Measurements from ENCODE around the gene RAB37.

The RAB37 gene

GRCh38 chr17:74745548-74746177 lies 8.6 kb downstream of the RAB37 start:
- no peak for FAIRE-seq
- TF ChIP-seq POLR2A (IDR thresholded peaks at IDR 0.05; ENCODE audit: low read depth, low read length), result no peak
- no peak for DNase-seq (ENCODE audit: insufficient read length, low spot score)

- TF ChIP-seq POLR2A (IDR thresholded peaks at IDR 0.05; ENCODE audit: low read depth, low read length), result no peak
- no peak for DNase-seq (ENCODE audit: insufficient read length, low spot score)
- no peak for FAIRE-seq
These were observed 9.3 kb downstream of the RAB37 start for GRCh38 chr17:74746376-74746775.

GRCh38 chr17:74746922-74747321 lies 9.9 kb downstream of the RAB37 start:
- FAIRE-seq, result no peak
- no peak for TF ChIP-seq POLR2A (IDR thresholded peaks at IDR 0.05; ENCODE audit: low read depth, low read length)
- no peak for DNase-seq (ENCODE audit: insufficient read length, low spot score)

GRCh38 chr17:74748279-74748528 lies 11.1 kb downstream of the RAB37 start:
- DNase-seq (ENCODE audit: insufficient read length, low spot score), result peak; percentile 98
- FAIRE-seq, result no peak
- TF ChIP-seq POLR2A (IDR thresholded peaks at IDR 0.05; ENCODE audit: low read depth, low read length), result no peak

GRCh38 chr17:74748529-74749278 lies 11.6 kb downstream of the RAB37 start, which contains the start of gene NHERF1:
TSS of gene NHERF1 (plus strand) at chr17:74748628. CDS start at chr17:74748847, 219 bp downstream.
- TF ChIP-seq POLR2A (IDR thresholded peaks at IDR 0.05; ENCODE audit: low read depth, low read length), result peak; percentile 99
- FAIRE-seq (no peak), DNase-seq (ENCODE audit: insufficient read length, low spot score) (no peak)

GRCh38 chr17:74749279-74750038 lies 12.4 kb downstream of the RAB37 start:
- DNase-seq (ENCODE audit: insufficient read length, low spot score) (no peak), FAIRE-seq (no peak)
- TF ChIP-seq POLR2A (IDR thresholded peaks at IDR 0.05; ENCODE audit: low read depth, low read length), result peak; percentile 40; the same call in 1 of the 2 replicates

GRCh38 chr17:74750039-74750326 lies 12.9 kb downstream of the RAB37 start:
- FAIRE-seq (no peak), DNase-seq (ENCODE audit: insufficient read length, low spot score) (no peak)
- no peak for TF ChIP-seq POLR2A (IDR thresholded peaks at IDR 0.05; ENCODE audit: low read depth, low read length)

GRCh38 chr17:74750327-74751069 lies 13.4 kb downstream of the RAB37 start:
- FAIRE-seq (no peak), DNase-seq (ENCODE audit: insufficient read length, low spot score) (no peak)
- TF ChIP-seq POLR2A (IDR thresholded peaks at IDR 0.05; ENCODE audit: low read depth, low read length), result no peak

GRCh38 chr17:74752415-74752814 lies 15.4 kb downstream of the RAB37 start:
- no peak for TF ChIP-seq POLR2A (IDR thresholded peaks at IDR 0.05; ENCODE audit: low read depth, low read length)
- FAIRE-seq (no peak), DNase-seq (ENCODE audit: insufficient read length, low spot score) (no peak)

- no peak for TF ChIP-seq POLR2A (IDR thresholded peaks at IDR 0.05; ENCODE audit: low read depth, low read length)
- no peak for FAIRE-seq
These were observed 15.9 kb downstream of the RAB37 start for GRCh38 chr17:74752822-74753401.

GRCh38 chr17:74754832-74755231 lies 17.8 kb downstream of the RAB37 start:
- DNase-seq (ENCODE audit: insufficient read length, low spot score) (no peak), FAIRE-seq (no peak)
- TF ChIP-seq POLR2A (IDR thresholded peaks at IDR 0.05; ENCODE audit: low read depth, low read length), result no peak

More at GRCh38 chr17:74752822-74753401, 15.9 kb downstream of the RAB37 start:
- DNase-seq (ENCODE audit: insufficient read length, low spot score), result no peak

GRCh38 chr17:74755533-74755932 lies 18.5 kb downstream of the RAB37 start:
- no peak for DNase-seq (ENCODE audit: insufficient read length, low spot score)
- TF ChIP-seq POLR2A (IDR thresholded peaks at IDR 0.05; ENCODE audit: low read depth, low read length), result no peak
- no peak for FAIRE-seq

GRCh38 chr17:74756891-74757290 lies 19.8 kb downstream of the RAB37 start:
- FAIRE-seq (no peak), DNase-seq (ENCODE audit: insufficient read length, low spot score) (no peak)
- no peak for TF ChIP-seq POLR2A (IDR thresholded peaks at IDR 0.05; ENCODE audit: low read depth, low read length)

- FAIRE-seq (no peak), DNase-seq (ENCODE audit: insufficient read length, low spot score) (no peak)
- TF ChIP-seq POLR2A (IDR thresholded peaks at IDR 0.05; ENCODE audit: low read depth, low read length), result no peak
These were observed 20.4 kb downstream of the RAB37 start for GRCh38 chr17:74757502-74757901.

All from H54 (cell line).